Skeletal muscle satellite cell (primary cell): ENCODE measurements around the gene TSSC4.
A peak's percentile ranks its signal among the peaks of the same experiment; 100 is the strongest.

Experiments
- H3K27me3 ChIP-seq: 2 replicates; pipeline ENCODE4 v1.7.0; 2013; ENCODE audit warnings: low read length; ENCODE audit not compliant: control insufficient read depth, insufficient read depth
- H3K36me3 ChIP-seq: 2 replicates; pipeline ENCODE4 v1.7.0; 2013; ENCODE audit warnings: mild to moderate bottlenecking, control low read depth, low read length; ENCODE audit not compliant: insufficient read depth
- H3K4me1 ChIP-seq: 2 replicates; pipeline ENCODE4 v1.7.0; 2013; ENCODE audit warnings: low read length; ENCODE audit not compliant: control insufficient read depth, insufficient read depth
- H3K4me2 ChIP-seq: 2 replicates; pipeline ENCODE4 v1.7.0; 2013; ENCODE audit warnings: mild to moderate bottlenecking, low read length
- H3K4me3 ChIP-seq: 2 replicates; pipeline ENCODE4 v1.7.0; 2013; ENCODE audit warnings: low read length
- H3K9ac ChIP-seq: 2 replicates; pipeline ENCODE4 v1.7.0; 2013; ENCODE audit warnings: mild to moderate bottlenecking, low read depth, low read length, moderate library complexity
- H3K9me3 ChIP-seq: replicated peaks from 2 replicates; pipeline ENCODE4 v1.7.0; 2013; ENCODE audit warnings: mild to moderate bottlenecking, control low read depth, low read length

TSSC4 gene

DNA sequence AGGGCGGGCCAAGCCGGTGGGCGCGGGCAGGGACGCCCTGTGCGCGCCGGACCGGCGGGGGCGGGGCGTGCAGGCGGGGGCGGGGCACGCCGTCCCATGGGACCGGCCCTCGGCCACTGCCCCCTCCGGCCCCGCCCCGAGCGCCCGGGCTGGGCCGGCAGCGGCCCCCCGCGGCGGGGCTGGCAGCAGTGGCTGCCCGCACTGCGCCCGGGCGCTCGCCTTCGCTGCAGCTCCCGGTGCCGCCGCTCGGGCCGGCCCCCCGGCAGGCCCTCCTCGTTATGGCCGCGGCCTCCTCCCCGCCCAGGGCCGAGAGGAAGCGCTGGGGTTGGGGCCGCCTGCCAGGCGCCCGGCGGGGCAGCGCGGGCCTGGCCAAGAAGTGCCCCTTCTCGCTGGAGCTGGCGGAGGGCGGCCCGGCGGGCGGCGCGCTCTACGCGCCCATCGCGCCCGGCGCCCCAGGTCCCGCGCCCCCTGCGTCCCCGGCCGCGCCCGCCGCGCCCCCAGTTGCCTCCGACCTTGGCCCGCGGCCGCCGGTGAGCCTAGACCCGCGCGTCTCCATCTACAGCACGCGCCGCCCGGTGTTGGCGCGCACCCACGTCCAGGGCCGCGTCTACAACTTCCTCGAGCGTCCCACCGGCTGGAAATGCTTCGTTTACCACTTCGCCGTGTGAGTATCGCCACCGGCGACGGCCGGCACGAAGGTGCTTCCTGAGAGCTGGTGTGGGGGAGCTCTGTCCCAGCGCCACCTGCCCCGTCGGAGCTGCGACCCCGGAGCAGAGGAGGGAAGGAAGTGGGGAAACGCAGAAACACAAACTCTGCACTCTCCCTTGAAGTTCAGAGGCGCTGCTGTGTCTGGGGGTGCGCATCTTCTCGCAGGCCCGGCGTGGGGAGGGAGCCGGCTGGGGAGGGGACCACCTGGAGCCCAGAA is 44.5 kb downstream of the TSSC4 start, which contains the start of gene KCNQ1:
TSS of gene KCNQ1 (plus strand) at position 188 of the 925 bp plus-strand sequence. CDS start at position 279, 91 bp downstream.
- peaks cover 66% of the 10 kb centered on the region for H3K27me3 ChIP-seq
- H3K36me3 ChIP-seq = no peaks in the 10 kb centered on the region
- H3K4me2 ChIP-seq = peak within 1 kb of the TSS; percentile 20
- no peaks in the 10 kb centered on the region for H3K9me3 ChIP-seq
- H3K4me3 ChIP-seq = no peak within 1 kb of the TSS
- no peaks in the 10 kb centered on the region for H3K4me1 ChIP-seq
- no peak within 1 kb of the TSS for H3K9ac ChIP-seq

DNA sequence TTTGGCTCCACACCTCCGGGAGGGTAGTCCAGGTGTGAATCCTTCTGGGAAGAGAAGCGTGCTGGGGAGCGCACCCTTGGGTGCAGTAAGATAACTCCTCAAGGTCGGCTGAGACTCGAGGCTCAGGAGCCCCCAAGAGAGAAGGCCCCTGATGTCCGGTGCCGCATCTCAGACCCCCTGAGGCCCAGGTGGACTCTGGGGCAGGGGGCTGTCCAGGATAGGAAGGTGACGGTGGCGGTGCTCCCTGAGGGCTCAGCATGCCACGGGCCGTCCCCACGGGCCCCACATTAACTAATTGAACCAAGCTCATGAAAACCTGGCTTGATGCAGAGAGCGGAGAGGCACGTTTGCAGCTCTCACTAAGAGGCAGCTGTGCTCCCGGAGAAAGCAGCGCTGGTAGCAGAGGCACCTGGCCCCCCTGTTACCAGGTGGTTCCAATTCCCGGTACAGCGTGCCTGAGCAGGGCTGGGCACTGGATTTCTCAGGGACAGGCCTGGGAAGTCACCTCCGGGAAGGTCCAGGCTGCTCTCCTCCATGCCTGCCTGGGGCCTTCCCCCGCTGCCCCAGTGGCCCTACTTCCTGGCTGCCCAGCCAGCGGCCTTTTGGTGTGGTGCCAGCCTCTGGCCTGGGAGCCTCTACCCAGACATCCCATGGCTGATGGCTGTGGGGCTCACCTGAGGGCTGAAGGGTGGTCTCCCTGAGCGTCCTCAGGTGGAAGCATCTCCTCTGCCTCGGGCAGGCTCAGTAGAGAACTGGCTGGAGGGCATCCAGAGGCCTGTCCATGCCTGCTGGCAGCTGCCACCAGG is 45.4 kb downstream of the TSSC4 start:
- Histone ChIP-seq H3K4me2 (no peak overlapping the region), H3K36me3 (no peaks in the 10 kb centered on the region), H3K9me3 (no peaks in the 10 kb centered on the region), H3K4me1 (no peaks in the 10 kb centered on the region), H3K9ac (no peak overlapping the region), H3K4me3 (no peak overlapping the region), H3K27me3 (peaks cover 72% of the 10 kb centered on the region)

DNA sequence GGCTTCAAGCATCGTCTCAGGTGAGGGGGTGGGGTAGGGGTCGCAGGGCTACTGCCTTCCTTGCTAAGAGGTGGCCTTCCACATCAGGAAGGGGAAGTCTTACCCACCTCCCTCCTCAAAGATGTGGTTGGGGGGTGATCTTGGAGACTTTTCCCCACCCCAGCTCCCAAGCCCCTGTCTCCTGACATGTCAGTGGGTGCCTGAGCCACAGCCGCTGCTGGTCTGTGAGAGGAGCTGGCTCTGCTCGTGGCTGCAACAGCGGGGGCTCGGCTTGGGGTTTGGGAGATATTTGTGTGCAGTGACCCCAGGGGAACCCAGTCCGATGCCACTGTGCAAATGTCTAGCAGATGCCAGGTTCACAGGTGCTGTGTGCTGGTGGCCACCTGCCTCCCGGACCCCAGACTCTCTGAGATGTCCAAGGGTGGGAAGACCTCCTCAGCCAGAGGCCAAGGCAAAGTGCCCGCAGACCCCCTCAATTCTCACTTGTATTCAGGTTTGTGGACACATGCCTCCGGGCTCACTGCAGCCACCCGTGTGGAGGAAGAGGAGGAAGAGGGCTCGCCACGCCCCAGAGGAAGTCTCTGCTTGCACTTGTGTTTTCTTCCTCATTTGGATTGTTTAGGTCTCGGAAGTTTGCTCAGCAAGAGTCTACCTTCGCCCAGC is 46.2 kb downstream of the TSSC4 start:
- Histone ChIP-seq H3K4me1 (no peaks in the 10 kb centered on the region), H3K27me3 (peaks cover 79% of the 10 kb centered on the region), H3K4me3 (no peak overlapping the region), H3K4me2 (no peak overlapping the region), H3K36me3 (no peaks in the 10 kb centered on the region), H3K9ac (no peak overlapping the region), H3K9me3 (no peaks in the 10 kb centered on the region)

DNA sequence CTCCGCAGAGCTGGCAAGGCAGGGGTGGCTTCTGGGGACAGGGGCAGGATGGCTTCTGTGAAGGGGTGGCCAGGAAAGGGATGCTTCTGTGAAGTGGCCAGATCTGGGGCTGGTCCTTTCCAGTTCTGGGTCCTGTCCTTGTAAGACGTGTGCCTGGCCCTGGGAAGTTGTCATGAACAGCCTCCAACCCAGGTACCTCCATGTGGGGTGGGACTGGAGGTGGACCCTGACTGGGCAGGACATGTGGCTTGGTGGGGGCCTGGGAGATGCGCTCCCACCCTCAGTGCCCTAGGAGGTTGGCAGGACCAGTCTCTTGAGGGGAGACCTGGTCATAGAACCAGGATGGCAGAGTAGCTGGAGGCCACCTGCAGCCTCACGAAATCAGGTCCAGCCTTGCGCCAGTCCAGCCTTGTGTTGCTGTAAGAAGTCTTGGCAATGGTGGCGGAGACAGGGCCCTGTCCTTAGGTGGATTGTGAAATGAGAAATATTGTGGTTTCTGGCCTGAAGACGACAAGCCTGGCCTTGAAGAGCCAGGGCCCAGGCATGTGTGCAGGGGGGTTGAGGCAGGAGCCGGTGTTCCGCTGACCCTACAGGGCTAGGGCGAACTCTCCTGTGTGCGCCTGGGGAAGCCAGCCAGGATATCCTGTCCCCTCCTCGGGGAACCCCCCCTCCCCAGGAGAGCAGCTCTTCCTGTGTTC is 46.9 kb downstream of the TSSC4 start:
- Histone ChIP-seq H3K36me3 (no peaks in the 10 kb centered on the region), H3K9ac (no peak overlapping the region), H3K9me3 (no peaks in the 10 kb centered on the region), H3K4me3 (no peak overlapping the region), H3K27me3 (peaks cover 82% of the 10 kb centered on the region), H3K4me1 (no peaks in the 10 kb centered on the region), H3K4me2 (no peak overlapping the region)

DNA sequence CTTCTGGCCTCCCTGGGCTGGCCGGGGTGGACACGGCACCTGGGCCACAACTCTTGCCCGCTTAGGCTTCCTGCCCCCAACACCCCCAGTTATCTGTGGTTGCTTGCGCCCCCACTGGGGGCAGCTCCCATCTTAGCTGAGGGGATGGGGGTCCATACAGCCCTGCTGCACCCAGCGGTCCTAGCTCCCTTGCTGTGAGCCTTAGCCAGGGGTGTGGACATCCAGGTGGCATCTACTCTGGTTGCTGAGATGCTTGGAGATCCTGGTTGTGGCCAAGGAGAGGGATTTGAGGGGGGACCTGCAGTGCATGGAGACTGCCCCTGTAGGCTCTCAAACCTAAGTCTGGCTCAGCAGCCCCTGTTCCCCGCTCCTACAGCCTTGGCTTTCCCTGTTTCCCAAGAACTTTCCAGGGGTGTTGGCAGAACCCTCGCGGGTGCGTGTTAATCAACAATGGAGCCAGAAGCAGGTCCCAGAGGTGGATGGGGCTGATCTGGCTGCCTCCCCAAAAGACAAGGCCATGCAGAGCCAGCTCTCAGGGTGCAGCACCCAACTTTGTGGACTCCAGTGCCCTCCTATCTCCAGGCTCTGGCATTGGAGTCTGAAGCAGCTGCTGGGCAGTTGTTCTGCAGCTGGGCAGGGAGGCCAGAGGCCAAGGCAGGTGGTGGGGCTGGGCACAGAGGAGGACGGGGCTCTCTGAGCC is 47.6 kb downstream of the TSSC4 start:
- no peaks in the 10 kb centered on the region for H3K9me3 ChIP-seq
- H3K4me2 ChIP-seq = no peak overlapping the region
- H3K9ac ChIP-seq = no peak overlapping the region
- H3K36me3 ChIP-seq = no peaks in the 10 kb centered on the region
- no peak overlapping the region for H3K4me3 ChIP-seq
- no peaks in the 10 kb centered on the region for H3K4me1 ChIP-seq
- peaks cover 80% of the 10 kb centered on the region for H3K27me3 ChIP-seq

- H3K27me3 ChIP-seq = peaks cover 80% of the 10 kb centered on the region
- H3K9ac ChIP-seq = no peak overlapping the region
- H3K36me3 ChIP-seq = no peaks in the 10 kb centered on the region
- no peak overlapping the region for H3K4me3 ChIP-seq
- no peak overlapping the region for H3K4me2 ChIP-seq
- no peaks in the 10 kb centered on the region for H3K9me3 ChIP-seq
- H3K4me1 ChIP-seq = no peaks in the 10 kb centered on the region
Observed at GRCh38 chr11:2448661-2449547, 48.4 kb downstream of the TSSC4 start.

DNA sequence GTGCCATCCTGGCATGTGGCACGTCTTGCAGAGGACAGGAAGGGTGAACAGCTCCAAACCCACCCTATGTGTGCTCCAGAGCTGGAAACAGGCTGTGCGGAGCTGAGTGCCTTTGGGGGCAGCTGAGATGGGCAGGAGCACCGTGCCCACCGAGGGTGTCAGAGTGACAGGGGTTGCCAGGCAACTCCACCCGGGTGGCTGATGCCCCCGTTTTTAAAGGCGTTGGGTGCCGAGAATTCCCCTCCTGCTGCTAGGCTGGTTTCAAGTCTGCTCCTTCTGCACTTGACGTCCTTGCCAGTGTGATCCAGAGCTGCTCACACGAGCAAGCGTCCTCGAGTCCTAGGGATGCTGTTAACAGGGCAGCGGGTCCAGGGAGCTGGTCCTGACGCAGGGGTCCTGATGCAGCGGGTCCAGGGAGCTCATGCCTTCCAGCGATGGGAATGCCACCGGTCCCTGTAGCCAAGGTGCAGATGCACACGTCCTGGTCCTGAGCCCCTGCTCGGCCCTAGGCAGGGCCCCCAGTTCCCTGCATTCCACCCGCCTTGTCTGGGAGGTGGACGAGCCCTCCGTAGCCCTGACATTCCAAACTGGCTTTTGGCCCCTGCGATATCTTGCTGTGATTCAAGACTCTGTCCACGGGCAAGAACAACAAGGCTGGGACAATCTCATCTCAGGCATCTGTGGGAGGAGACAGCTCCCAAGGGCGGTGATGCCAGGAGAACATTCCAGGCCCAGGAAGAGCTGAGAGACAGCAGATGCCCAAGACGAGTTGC is 49.2 kb downstream of the TSSC4 start:
- Histone ChIP-seq H3K27me3 (peaks cover 85% of the 10 kb centered on the region), H3K4me1 (no peaks in the 10 kb centered on the region), H3K4me2 (no peak overlapping the region), H3K9ac (no peak overlapping the region), H3K9me3 (no peaks in the 10 kb centered on the region), H3K36me3 (no peaks in the 10 kb centered on the region), H3K4me3 (no peak overlapping the region)

- no peaks in the 10 kb centered on the region for H3K4me1 ChIP-seq
- no peak overlapping the region for H3K4me2 ChIP-seq
- no peaks in the 10 kb centered on the region for H3K9me3 ChIP-seq
- H3K9ac ChIP-seq = no peak overlapping the region
- H3K4me3 ChIP-seq = no peak overlapping the region
- H3K36me3 ChIP-seq = no peaks in the 10 kb centered on the region
- peaks cover 84% of the 10 kb centered on the region for H3K27me3 ChIP-seq
Observed at GRCh38 chr11:2450321-2451041, 49.9 kb downstream of the TSSC4 start.

GRCh38 chr11:2451336-2451735 is 50.8 kb downstream of the TSSC4 start:
- H3K9ac ChIP-seq = no peak overlapping the region
- H3K27me3 ChIP-seq = peaks cover 76% of the 10 kb centered on the region
- H3K4me2 ChIP-seq = no peak overlapping the region
- H3K4me3 ChIP-seq = no peak overlapping the region
- H3K36me3 ChIP-seq = no peaks in the 10 kb centered on the region
- no peaks in the 10 kb centered on the region for H3K9me3 ChIP-seq
- no peaks in the 10 kb centered on the region for H3K4me1 ChIP-seq
